Breast epithelium (tissue), 3 donors: ENCODE data around the gene NDUFB5.

Experiments used
- POLR2A ChIP-seq: fragments of 450-650 bp; IDR thresholded peaks from one replicate; pipeline ENCODE4 v1.6.1; 2016; ENCODE audit warnings: antibody characterized with exemption, mild to moderate bottlenecking, moderate library complexity
- POLR2AphosphoS5 ChIP-seq, 3 donors: sonication (generic); formaldehyde crosslinking; IDR thresholded peaks; one replicate each; pipeline ENCODE4 v1.6.1; 2017; ENCODE audit warnings: antibody characterized with exemption in 3 of 3
- TF ChIP-seq, protein P1 (sequence below), 3 donors: fragments of 450-650 bp; IDR thresholded peaks; one replicate each; pipeline ENCODE4 v1.5.1; 2016 to 2017; ENCODE audit warnings: antibody characterized with exemption in 3 of 3, mild to moderate bottlenecking in 3 of 3, moderate library complexity in 3 of 3

DNA sequence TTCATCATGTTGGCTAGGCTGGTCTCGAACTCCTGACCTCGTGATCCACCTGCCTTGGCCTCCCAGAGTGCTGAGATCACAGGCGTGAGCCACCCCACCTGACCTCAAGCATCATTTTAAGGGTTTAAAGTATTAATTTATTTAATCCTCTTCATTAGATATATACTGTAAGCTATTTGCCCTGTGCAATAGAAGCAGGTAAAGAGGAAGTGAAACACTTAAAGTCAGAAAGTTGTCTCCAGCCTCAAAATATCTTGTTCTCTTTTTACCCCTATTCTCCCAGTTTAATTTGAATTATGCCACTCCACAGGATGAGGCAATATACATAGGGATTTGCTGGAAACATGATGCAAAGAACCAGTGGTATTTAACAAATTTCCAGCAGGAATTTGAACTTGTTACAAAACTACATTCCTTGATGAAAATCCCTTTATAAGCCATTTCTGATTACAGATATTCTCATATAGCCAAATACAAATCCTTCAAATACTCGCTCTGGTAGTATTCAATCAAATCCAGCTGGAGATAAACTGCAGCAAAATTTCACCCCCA lies 2.0 kb downstream of the NDUFB5 start:
- TF ChIP-seq, protein P1, sequence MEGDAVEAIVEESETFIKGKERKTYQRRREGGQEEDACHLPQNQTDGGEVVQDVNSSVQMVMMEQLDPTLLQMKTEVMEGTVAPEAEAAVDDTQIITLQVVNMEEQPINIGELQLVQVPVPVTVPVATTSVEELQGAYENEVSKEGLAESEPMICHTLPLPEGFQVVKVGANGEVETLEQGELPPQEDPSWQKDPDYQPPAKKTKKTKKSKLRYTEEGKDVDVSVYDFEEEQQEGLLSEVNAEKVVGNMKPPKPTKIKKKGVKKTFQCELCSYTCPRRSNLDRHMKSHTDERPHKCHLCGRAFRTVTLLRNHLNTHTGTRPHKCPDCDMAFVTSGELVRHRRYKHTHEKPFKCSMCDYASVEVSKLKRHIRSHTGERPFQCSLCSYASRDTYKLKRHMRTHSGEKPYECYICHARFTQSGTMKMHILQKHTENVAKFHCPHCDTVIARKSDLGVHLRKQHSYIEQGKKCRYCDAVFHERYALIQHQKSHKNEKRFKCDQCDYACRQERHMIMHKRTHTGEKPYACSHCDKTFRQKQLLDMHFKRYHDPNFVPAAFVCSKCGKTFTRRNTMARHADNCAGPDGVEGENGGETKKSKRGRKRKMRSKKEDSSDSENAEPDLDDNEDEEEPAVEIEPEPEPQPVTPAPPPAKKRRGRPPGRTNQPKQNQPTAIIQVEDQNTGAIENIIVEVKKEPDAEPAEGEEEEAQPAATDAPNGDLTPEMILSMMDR (IDR thresholded peaks at IDR 0.05), result no peak
- TF ChIP-seq POLR2A (no peak), POLR2AphosphoS5 (IDR thresholded peaks at IDR 0.05) (no peak)
